COLO668 (cell line): Measurements from ENCODE around the gene CHST7.

Source experiments
- DNase-seq: peaks from one replicate; lab custom pipeline; 2025; ENCODE audit not compliant: unreplicated experiment; lab: John Stamatoyannopoulos, UW

CHST7 gene

GRCh38 chrX:46573892-46574773 lies 568 bp downstream of the CHST7 start:
- DNase-seq: peak; percentile 82

GRCh38 chrX:46574774-46575381 lies 1.3 kb downstream of the CHST7 start:
- DNase-seq: peak; percentile 87

GRCh38 chrX:46575586-46575985 lies 2.0 kb downstream of the CHST7 start:
- DNase-seq: no peak

- peak; percentile 10 for DNase-seq
These were observed 2.4 kb downstream of the CHST7 start for GRCh38 chrX:46575991-46576392.

GRCh38 chrX:46576458-46576857 lies 2.9 kb downstream of the CHST7 start:
- no peak for DNase-seq

GRCh38 chrX:46577221-46578005 lies 3.8 kb downstream of the CHST7 start:
- DNase-seq: no peak

- no peak for DNase-seq
These were observed 5.7 kb downstream of the CHST7 start for GRCh38 chrX:46579250-46579649.

GRCh38 chrX:46580613-46581012 lies 7.0 kb downstream of the CHST7 start:
- no peak for DNase-seq

- no peak for DNase-seq
These were observed 8.8 kb downstream of the CHST7 start for GRCh38 chrX:46582325-46582724.

- no peak for DNase-seq
These were observed 9.4 kb downstream of the CHST7 start for GRCh38 chrX:46582966-46583365.

- no peak for DNase-seq
These were observed 11.2 kb downstream of the CHST7 start for GRCh38 chrX:46584736-46585135.

GRCh38 chrX:46587158-46587557 lies 13.6 kb downstream of the CHST7 start:
- no peak for DNase-seq

- no peak for DNase-seq
These were observed 14.2 kb downstream of the CHST7 start for GRCh38 chrX:46587753-46588171.

GRCh38 chrX:46588263-46588662 lies 14.7 kb downstream of the CHST7 start:
- no peak for DNase-seq

GRCh38 chrX:46589977-46590723 lies 16.6 kb downstream of the CHST7 start:
- DNase-seq: no peak

GRCh38 chrX:46595084-46595483 lies 21.5 kb downstream of the CHST7 start:
- DNase-seq: no peak

GRCh38 chrX:46597208-46597607 lies 23.6 kb downstream of the CHST7 start:
- DNase-seq: no peak

GRCh38 chrX:46597771-46598170 lies 24.2 kb downstream of the CHST7 start:
- DNase-seq: no peak

GRCh38 chrX:46599051-46599560 lies 25.5 kb downstream of the CHST7 start:
- no peak for DNase-seq

- no peak for DNase-seq
These were observed 27.7 kb downstream of the CHST7 start for GRCh38 chrX:46601283-46601682.
